GM19372 (cell line): ENCODE measurements around the gene CDC37.
"Not testable (repeated sequence)": the region's sequence is repeated elsewhere in the genome, so short reads cannot be mapped to it uniquely, and the experiment has no call there.

ENCODE experiments used
- ATAC-seq: cut with Tn5 transposase; IDR thresholded peaks from one replicate; pipeline ENCODE4 v1.9.1; 2021; ENCODE audit warnings: mild to moderate bottlenecking, low read depth, moderate library complexity; ENCODE audit not compliant: unreplicated experiment

The CDC37 gene

DNA sequence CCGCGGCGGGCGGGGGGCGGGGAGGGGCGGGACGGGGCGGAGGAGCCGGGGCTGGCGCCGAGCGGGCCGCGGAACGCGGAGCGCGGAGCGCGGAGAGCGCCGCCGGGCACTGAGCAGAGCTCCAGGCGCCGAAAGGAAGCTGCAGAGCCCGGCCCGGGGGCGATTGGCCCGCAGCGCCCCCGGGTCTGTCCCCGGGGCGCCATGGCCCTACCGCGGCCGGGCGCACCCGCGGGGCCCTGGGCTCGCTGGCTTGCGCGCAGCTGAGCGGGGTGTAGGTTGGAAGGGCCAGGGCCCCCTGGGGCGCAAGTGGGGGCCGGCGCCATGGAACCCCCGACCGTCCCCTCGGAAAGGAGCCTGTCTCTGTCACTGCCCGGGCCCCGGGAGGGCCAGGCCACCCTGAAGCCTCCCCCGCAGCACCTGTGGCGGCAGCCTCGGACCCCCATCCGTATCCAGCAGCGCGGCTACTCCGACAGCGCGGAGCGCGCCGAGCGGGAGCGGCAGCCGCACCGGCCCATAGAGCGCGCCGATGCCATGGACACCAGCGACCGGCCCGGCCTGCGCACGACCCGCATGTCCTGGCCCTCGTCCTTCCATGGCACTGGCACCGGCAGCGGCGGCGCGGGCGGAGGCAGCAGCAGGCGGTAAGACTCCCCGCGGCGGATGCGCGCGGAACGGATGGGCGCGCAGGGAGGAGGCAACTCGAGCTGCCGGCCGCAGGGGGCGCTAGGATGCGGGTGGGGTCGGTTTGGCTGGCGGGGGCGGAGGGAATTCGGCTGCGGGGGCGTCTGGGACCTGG lies 17.3 kb upstream of the CDC37 start, which contains the start of gene PDE4A:
Gene PDE4A (plus strand): TSS at position 95 of the 796 bp plus-strand sequence. CDS start 227 bp downstream, at position 322.
- no peak for ATAC-seq

- ATAC-seq, result no peak
Measured at GRCh38 chr19:10419646-10420443, 16.5 kb upstream of the CDC37 start.

DNA sequence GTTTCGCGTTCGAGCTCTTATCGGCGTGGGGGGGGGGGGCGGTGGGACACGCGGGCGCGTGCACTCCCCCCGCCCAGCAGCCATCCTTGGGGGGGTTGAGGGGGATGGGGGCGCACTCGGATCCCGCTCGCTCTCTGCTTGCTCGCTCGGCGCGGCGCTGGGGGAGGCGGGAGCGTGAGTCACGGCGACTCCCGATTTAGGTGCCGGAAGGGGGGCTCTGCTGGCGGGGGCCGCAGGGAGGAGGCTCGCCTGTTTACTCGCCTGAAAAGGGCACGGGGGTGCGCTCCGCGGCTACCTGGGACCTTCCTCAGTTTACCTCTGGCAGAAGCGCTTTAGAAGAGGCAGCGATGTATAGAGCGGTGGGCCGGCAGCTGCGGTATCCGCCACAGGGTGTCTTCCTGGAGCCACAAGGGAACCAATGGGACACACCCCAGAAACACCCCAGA lies 15.9 kb upstream of the CDC37 start:
- no peak for ATAC-seq

DNA sequence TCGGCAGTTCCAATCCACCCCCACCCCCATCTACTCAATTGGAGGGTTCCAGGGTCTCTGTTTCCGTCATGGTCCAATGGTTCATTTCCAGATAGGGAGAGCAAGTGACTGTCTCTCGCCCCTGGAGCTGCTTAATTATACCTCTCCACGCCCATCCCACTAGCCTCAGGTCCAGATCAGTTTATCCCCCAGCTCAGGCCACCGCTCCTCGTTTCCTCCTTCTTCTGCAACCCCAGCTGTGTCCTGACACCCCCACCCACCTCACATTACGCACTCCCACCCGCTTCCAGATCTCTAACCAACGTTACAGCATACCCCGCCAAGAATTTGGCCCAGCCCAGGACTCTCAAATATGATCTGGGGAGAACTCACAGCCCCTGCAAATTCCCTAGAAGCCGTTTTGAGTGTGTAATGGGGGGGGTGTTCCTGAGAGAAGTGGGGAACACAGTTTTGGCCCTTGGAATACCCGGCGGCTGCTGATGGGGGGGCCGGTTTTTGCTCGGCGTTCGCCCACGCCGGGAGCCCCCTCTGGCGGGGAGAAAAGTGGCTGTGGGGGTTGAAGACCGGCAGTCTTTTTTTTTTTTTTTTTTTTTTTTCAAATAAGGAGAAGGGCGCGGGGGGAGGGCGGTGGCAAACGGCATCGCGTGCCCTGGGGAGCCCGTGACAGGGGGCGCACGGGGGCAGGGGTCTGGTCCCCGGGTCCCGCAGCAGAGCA lies 15.3 kb upstream of the CDC37 start:
- no peak for ATAC-seq

DNA sequence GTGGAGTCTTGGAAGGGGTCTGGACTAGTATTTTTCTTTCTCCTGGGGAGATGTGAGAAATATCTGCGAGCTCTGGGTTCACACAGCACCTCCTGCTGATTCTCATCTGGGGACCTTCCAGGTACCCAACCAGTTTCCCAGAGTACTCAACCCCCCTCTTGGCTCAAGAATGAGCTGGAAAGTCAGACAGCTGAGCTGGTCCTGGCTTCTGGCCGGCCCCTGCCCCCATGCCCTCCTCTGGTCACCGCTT lies 14.8 kb upstream of the CDC37 start:
- no peak for ATAC-seq

GRCh38 chr19:10417541-10418234 lies 14.3 kb upstream of the CDC37 start:
- ATAC-seq, result no peak

GRCh38 chr19:10416380-10417257 lies 13.3 kb upstream of the CDC37 start:
- ATAC-seq, result peak; percentile 75

DNA sequence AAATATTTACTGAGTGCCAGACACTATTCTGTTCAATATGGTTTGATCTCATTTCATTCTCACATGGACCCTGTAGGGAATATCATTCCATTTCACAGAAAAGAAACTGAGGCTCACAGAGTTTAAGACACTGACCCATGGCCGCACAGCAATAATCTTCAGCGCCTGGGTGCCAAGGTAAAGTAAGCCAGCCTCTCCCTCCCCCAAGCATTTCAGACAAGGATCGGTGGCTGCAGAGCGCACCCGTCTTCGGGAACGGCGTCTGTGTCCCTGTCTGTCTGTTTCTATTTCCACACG lies 12.7 kb upstream of the CDC37 start:
- no peak for ATAC-seq

DNA sequence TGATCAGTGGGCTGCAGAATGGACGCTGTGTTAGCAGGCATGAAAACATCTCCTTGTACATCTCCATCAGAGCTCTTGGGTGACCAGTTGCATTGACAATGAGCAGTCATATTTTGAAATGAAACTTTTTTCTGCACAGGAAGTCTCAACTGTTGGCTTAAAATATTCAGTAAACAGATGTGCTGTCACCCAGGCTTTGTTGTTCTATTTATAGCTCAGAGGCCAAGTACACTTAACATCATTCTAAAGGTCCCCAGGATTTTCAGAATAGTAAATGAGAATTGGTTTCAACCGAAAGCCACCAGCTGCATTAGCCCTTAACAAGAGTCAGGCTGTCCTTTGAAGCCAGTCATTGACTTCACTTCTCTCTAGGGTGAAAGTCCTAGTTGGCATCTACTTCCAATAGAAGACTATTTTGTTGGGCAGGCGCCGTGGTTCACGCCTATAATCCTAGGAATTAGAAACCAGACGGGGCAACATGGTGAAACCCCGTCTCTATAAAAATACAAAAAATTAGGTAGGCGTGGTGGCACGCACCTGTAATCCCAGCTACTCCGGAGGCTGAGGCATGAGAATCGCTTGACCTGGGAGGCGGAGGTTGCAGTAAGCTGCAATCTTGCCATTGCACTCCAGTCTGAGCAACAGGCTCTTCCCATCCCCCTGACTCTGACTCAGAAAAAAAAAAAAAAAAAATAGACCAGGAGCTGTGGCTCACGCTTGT lies 9.1 kb upstream of the CDC37 start:
- ATAC-seq, result peak; percentile 41

- ATAC-seq, result not testable (repeated sequence)
Measured at GRCh38 chr19:10411224-10411623, 7.9 kb upstream of the CDC37 start.

DNA sequence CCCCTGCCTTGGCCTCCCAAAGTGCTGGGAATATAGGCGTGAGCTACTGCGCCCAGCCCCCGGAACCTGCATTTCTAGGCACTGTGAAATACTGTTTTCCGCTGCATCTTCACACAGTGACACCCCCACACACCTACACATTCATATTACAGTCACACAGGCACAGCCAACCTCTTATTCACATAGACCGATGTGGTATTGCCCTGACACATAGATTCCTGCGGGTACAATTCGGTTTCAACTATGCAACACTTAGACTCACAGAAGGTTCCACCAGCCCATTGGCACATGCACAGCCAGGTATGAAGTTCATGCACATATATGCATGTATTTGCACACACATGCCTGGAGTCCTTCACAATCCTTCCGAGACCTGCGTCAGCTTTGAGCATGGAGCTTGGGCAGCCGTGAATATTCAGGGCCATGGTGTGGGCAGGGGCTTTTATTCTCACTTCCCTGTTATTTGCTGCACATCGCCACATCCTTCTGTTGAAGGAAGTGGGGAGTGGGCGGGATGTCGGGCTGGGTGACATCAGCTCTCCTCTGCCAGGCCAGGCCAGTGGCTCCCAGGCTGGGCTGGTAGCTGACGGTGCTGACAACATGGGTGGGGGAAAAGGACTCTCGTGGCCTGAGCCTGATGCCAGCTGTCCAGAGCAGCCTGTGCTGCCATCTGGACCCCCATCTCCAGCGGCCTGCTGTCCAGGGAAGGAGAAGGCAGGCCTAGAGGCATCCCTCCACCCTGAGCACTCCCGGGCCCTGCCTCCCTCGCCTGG lies 5.4 kb upstream of the CDC37 start:
- ATAC-seq, result no peak

- no peak for ATAC-seq
Measured at GRCh38 chr19:10407096-10407495, 3.8 kb upstream of the CDC37 start.

- no peak for ATAC-seq
Measured at GRCh38 chr19:10406191-10406590, 2.8 kb upstream of the CDC37 start.

DNA sequence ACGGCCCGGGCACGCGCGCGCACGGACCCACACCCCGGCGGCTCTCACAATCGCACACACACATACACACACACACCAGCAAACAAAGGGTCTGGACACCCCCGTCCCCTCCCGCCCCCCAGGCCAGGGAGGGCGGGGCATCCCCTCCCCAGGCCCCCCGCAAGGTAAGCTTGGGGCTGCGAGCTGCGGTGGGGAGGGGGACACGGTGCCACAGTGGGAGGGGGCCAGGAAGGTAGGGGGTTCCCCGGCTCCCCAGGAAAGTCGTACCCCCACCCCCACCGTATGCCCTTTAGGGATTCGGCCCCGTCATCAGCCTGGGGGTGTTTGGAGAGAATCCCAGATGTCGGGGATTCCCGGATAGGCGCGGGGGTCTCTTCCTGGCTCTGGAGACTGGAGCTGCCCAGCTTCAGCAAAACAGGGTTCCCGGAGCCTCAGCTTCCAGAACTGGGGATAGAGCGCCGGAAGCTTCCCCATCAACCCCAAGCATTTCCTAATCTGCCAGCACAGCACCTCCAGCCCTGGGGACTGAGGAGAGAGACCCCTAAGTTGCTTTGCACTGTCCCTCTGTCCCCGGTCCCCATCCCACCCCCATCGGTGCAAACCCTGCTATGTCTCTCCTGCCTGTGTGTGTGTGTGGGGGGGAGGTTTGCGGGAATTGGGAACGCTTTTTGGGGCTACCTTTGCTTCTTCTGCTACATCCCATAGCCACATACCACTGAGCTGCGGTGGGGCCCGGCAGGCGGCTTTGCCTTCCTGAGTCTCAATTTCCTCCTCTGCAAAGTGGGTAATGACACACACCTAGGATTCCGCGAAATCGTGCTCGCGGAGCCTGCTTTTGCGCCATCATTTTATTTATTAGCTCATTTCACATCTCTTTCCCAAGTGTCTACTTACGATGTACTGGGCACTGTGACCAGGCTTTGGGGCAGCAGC lies 1.8 kb upstream of the CDC37 start:
- ATAC-seq, result no peak

DNA sequence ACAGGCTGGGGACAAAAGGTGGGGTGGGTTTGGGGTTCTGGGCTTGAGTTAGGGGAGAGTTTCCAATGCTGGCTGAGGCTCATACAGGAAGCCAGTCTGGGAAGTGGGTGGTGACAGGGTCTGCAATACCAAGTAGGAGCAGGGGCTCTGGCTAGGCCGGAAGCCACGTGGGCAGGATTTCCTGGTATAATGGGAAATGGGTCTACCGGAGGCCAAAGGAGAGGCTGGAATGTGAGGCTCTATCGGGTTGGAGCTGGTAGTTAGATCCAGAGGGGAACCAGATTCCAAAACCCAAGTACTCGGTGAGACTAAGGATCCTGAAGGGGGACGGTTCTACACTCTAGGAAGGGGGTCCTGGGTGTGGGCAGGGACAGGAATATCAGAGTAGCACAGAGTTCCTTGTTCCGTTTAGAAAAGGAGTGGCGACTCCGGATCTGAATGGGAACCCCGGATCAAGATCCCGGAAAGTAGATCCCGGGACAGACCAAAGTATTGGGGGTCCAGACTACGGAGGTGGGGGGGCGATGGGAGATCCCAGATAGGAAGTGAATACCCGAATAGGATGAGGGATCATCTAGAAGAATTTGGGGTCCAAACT lies 802 bp downstream of the CDC37 start:
- ATAC-seq, result no peak

GRCh38 chr19:10399878-10400277 lies 3.5 kb downstream of the CDC37 start:
- ATAC-seq, result no peak

DNA sequence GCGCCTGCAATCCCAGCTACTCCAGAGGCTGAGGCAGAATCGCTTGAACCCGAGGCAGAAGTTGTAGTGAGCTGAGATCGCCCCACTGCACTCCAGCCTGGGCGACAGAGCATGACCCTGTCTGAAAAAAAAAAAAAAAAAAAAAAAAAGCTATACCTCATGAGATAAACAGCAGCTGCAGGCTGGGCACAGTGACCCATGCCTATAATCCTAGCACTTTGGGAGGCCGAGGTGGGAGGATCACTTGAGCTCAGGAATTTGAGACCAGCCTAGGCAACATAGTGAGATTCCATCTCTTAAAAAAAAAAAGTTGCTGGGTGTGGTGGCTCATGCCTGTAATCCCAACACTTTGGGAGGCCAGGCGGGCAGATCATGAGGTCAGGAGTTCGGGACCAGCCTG lies 4.0 kb downstream of the CDC37 start:
- not testable (repeated sequence) for ATAC-seq
